Measurements from ENCODE around the gene ARHGEF10L.

The ARHGEF10L gene

GRCh38 chr1:17531343-17531681 is 8.2 kb upstream of the ARHGEF10L start:
- TF ChIP-seq CTCF (IDR thresholded peaks at IDR 0.05; ENCODE audit: control insufficient read depth, insufficient read depth, low read depth, low read length, missing control alignments): no peak
- no peak for DNase-seq (ENCODE audit: low read depth)
- no peak overlapping the region for H3K4me3 ChIP-seq (ENCODE audit: control insufficient read depth, low read depth, low read length)

GRCh38 chr1:17531682-17532487 is 7.6 kb upstream of the ARHGEF10L start:
- DNase-seq (ENCODE audit: low read depth): no peak
- H3K4me3 ChIP-seq (ENCODE audit: control insufficient read depth, low read depth, low read length): no peak overlapping the region
- no peak for TF ChIP-seq CTCF (IDR thresholded peaks at IDR 0.05; ENCODE audit: control insufficient read depth, insufficient read depth, low read depth, low read length, missing control alignments)

DNA sequence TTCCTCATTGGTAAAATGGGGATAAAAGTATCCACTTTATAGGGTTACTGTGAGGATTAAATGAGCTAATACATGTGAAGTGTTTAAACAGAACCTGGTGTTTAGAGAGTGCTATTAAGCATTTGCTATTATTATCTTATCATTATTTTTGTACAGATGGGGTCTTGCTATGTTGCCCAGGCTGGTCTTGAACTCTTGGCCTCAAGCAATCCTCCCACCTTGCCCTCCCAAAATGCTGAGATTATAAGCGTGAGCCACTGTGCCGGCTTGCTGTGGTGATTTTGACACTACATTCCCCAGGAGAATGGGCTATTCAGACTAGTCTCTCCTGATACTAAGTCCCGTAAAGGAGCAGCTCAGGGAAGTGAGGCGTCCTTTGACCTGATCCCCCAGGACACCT is 6.3 kb upstream of the ARHGEF10L start:
- no peak overlapping the region for H3K4me3 ChIP-seq (ENCODE audit: control insufficient read depth, low read depth, low read length)
- DNase-seq (ENCODE audit: low read depth): no peak

GRCh38 chr1:17535300-17535936 is 4.1 kb upstream of the ARHGEF10L start:
- H3K4me3 ChIP-seq (ENCODE audit: control insufficient read depth, low read depth, low read length): no peak overlapping the region
- DNase-seq (ENCODE audit: low read depth): no peak
- TF ChIP-seq CTCF (IDR thresholded peaks at IDR 0.05; ENCODE audit: control insufficient read depth, insufficient read depth, low read depth, low read length, missing control alignments): no peak

More for the DNA sequence above, 6.3 kb upstream of the ARHGEF10L start:
- no peak for TF ChIP-seq CTCF (IDR thresholded peaks at IDR 0.05; ENCODE audit: control insufficient read depth, insufficient read depth, low read depth, low read length, missing control alignments)

DNA sequence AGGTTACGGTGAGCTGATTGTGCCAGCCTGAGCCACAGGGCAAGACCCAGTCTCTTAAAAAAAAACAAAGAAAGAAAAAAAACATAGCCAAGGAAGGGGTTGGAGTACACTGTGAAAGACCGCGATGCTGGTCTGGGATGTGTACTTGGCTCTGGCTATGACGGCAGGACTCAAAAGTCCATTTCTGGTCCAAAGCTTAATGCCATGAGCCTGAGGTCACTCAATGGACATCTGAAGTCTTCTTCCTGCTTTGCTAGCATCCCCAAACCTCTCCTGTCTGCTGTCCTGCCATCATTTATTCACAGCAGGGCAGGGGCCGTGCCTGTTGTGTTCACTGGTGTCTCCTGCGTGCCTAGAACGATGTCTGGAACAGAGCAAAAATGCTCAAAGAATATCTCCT is 1.5 kb upstream of the ARHGEF10L start:
- TF ChIP-seq CTCF (IDR thresholded peaks at IDR 0.05; ENCODE audit: control insufficient read depth, insufficient read depth, low read depth, low read length, missing control alignments): no peak
- no peak overlapping the region for H3K4me3 ChIP-seq (ENCODE audit: control insufficient read depth, low read depth, low read length)
- no peak for DNase-seq (ENCODE audit: low read depth)

DNA sequence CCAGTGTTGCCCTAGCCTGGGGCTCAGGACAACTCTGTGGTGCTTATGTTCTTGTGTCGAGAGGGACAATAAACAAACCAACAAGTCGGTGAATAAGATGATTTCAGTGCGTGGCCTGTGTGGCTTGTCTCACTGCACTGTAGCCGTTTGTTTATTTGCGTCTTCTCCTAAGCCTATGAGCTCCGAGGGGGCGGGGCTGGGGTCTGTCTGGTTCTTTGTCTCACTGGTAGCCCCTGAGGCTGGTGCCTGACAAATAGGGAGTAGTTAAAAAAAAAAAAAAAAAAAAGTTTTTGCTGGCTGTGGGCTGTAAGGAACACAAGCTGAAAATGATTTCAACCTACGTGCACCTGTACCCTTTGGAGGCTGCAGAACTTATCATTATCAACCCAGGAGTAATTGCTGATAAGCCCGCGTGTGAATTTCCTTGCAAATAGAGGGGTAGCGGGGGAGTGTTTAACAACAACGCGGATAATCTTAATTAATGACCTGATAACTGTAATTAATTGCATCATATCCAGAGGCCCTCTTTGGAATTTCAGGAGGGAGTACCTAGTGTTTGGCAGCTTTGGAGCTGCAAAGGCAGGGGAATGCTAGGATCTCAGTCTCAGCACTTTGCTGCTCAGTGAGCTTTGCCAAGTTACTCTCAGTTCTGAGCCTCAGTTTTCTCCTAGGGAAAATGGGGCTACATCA is 925 bp upstream of the ARHGEF10L start:
- DNase-seq (ENCODE audit: low read depth): no peak
- TF ChIP-seq CTCF (IDR thresholded peaks at IDR 0.05; ENCODE audit: control insufficient read depth, insufficient read depth, low read depth, low read length, missing control alignments): no peak
- H3K4me3 ChIP-seq (ENCODE audit: control insufficient read depth, low read depth, low read length): no peak overlapping the region
